Measurements from ENCODE around the gene SCAF4. TPM values are rescaled to one million over a fixed set of nuclear protein-coding genes. Genes with fewer than 3 reads are reported as not detected.

The SCAF4 gene
- total RNA-seq, 1 donor from 2014 or later, result 49.7 TPM

DNA sequence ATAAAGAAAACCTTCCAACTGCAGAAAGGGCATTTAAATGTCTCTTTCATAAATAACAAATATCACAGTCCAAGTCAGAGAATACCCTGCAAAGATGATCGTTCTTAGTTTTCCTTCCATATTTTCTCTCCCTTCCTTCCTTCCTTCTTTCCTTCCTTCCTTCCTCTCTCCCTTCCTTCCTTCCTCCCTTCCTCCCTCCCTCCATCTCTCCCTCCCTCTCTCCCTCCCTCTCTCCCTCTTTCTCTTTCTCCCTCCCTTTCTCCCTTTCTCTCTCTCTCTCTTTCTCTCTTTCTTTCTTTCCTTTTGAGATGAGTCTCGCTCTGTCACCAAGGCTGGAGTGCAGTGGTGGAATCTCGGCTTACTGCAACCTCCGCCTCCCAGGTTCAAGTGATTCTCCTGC, 29.0 kb upstream of the SCAF4 start:
- TF ChIP-seq, protein P1, sequence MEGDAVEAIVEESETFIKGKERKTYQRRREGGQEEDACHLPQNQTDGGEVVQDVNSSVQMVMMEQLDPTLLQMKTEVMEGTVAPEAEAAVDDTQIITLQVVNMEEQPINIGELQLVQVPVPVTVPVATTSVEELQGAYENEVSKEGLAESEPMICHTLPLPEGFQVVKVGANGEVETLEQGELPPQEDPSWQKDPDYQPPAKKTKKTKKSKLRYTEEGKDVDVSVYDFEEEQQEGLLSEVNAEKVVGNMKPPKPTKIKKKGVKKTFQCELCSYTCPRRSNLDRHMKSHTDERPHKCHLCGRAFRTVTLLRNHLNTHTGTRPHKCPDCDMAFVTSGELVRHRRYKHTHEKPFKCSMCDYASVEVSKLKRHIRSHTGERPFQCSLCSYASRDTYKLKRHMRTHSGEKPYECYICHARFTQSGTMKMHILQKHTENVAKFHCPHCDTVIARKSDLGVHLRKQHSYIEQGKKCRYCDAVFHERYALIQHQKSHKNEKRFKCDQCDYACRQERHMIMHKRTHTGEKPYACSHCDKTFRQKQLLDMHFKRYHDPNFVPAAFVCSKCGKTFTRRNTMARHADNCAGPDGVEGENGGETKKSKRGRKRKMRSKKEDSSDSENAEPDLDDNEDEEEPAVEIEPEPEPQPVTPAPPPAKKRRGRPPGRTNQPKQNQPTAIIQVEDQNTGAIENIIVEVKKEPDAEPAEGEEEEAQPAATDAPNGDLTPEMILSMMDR (IDR thresholded peaks at IDR 0.05; ENCODE audit: unreplicated experiment), result no peak
- peaks cover 2% of the 10 kb centered on the region for H3K27me3 Mint-ChIP-seq (ENCODE audit: unreplicated experiment)
- H3K36me3 Mint-ChIP-seq (ENCODE audit: low read depth, unreplicated experiment), result peaks cover 6% of the 10 kb centered on the region
- H3K4me3 Mint-ChIP-seq (ENCODE audit: unreplicated experiment), result no peak overlapping the region
- DNase-seq (ENCODE audit: low spot score), result no peak
- peaks cover 5% of the 10 kb centered on the region for H3K9me3 Mint-ChIP-seq (ENCODE audit: unreplicated experiment)
- H3K27ac Mint-ChIP-seq (ENCODE audit: unreplicated experiment), result no peak overlapping the region
- H3K4me1 Mint-ChIP-seq (ENCODE audit: unreplicated experiment), result no peaks in the 10 kb centered on the region

DNA sequence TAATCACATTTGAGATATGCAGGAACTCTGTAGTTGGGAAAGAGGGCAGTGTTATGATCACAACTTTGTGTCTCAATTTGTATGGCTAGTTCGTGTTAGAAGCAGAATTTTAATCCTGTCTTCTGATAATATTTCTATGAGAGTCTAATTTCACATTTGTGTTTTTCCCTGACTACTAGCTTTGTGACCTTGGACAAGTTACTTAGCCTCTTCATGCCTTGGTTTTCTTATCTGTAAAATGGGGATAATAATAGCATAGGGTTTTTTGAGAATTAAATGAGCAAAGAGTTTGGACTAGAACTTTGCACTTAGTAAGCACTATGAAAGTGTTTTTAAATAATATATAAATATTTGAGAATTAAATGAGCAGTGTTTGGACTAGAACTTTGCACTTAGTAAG, 24.9 kb upstream of the SCAF4 start:
- no peak overlapping the region for H3K4me3 Mint-ChIP-seq (ENCODE audit: unreplicated experiment)
- no peaks in the 10 kb centered on the region for H3K4me1 Mint-ChIP-seq (ENCODE audit: unreplicated experiment)
- no peaks in the 10 kb centered on the region for H3K36me3 Mint-ChIP-seq (ENCODE audit: low read depth, unreplicated experiment)
- no peak for DNase-seq (ENCODE audit: low spot score)
- no peaks in the 10 kb centered on the region for H3K9me3 Mint-ChIP-seq (ENCODE audit: unreplicated experiment)
- H3K27me3 Mint-ChIP-seq (ENCODE audit: unreplicated experiment), result no peaks in the 10 kb centered on the region
- no peak overlapping the region for H3K27ac Mint-ChIP-seq (ENCODE audit: unreplicated experiment)
- TF ChIP-seq, protein P1 (IDR thresholded peaks at IDR 0.05; ENCODE audit: unreplicated experiment), result no peak

DNA sequence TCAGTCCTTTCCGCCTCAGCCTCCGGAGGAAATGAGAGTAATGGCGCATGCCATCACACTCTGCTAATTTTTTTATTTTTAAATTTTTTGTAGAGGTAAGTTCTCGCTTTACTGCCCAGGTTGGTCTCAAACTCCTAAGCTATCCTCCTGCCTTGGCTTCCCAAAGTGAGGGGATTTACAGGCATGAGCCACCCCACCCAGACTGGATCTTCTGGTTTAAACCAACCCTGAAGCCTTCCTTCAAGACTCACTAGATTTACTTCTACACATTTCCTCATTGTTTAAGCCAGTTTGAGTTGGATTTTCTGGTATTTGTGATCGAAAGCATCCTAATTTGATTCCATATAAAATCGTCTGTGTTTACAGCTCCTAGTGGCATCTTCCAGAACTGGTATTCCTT, 23.1 kb upstream of the SCAF4 start:
- Mint-ChIP-seq H3K4me3 (ENCODE audit: unreplicated experiment) (no peak overlapping the region), H3K4me1 (ENCODE audit: unreplicated experiment) (no peaks in the 10 kb centered on the region), H3K36me3 (ENCODE audit: low read depth, unreplicated experiment) (no peaks in the 10 kb centered on the region), H3K27me3 (ENCODE audit: unreplicated experiment) (no peaks in the 10 kb centered on the region), H3K9me3 (ENCODE audit: unreplicated experiment) (no peaks in the 10 kb centered on the region), H3K27ac (ENCODE audit: unreplicated experiment) (no peak overlapping the region)
- TF ChIP-seq, protein P1 (IDR thresholded peaks at IDR 0.05; ENCODE audit: unreplicated experiment), result no peak
- no peak for DNase-seq (ENCODE audit: low spot score)

DNA sequence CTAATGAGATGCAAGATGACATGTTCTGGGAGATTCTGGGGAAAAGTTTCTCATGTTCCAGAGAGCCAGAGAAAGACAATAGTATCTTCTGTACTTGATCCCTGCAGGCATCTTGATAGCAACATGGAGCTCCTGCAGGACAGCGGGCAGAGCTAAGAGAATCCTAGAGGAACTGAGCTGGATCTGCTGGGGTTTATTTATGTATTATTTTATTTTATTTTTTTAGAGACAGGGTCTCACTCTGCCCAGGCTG, 22.7 kb upstream of the SCAF4 start:
- Mint-ChIP-seq H3K27me3 (ENCODE audit: unreplicated experiment) (no peaks in the 10 kb centered on the region), H3K27ac (ENCODE audit: unreplicated experiment) (no peak overlapping the region), H3K36me3 (ENCODE audit: low read depth, unreplicated experiment) (no peaks in the 10 kb centered on the region), H3K4me3 (ENCODE audit: unreplicated experiment) (no peak overlapping the region), H3K9me3 (ENCODE audit: unreplicated experiment) (no peaks in the 10 kb centered on the region), H3K4me1 (ENCODE audit: unreplicated experiment) (no peaks in the 10 kb centered on the region)
- TF ChIP-seq, protein P1 (IDR thresholded peaks at IDR 0.05; ENCODE audit: unreplicated experiment), result no peak
- DNase-seq (ENCODE audit: low spot score), result no peak

DNA sequence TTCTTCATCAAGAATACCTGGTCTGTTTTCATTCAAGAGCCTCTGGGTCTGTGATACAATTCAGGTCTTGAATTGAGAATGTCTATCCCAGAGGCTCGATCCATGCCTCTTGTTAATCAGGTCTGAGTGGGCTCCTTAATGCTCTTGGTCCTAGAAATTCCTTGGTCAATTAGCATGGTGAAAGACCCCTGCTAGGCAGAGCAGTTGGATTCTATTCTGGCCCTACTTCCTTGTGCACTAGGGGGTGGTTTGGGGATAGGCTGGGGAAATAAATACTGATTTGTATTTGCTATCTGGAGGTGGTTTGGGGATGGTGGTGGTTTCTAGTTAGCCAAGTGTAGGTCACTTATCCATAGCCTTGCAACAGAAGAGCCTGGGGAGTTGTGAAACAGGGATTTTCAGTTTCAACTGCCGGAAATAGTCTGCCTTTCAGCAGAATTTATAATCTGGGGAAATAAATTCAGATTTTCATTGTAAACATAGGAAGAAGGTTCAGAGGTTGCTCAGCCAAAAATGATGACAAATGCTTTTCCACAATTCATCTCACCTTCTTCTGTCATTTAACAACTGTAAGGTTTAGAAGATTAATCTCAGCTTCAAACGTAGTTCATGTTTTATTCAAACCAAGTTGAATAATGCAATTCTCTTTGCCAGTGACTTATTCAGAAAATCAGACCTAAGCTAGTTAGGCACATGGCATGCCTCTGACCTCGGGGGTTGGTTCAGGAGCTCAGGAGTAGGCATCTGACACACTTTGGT, 22.2 kb upstream of the SCAF4 start:
- Mint-ChIP-seq H3K4me1 (ENCODE audit: unreplicated experiment) (no peaks in the 10 kb centered on the region), H3K27me3 (ENCODE audit: unreplicated experiment) (no peaks in the 10 kb centered on the region), H3K4me3 (ENCODE audit: unreplicated experiment) (no peak overlapping the region), H3K9me3 (ENCODE audit: unreplicated experiment) (no peaks in the 10 kb centered on the region), H3K27ac (ENCODE audit: unreplicated experiment) (no peak overlapping the region), H3K36me3 (ENCODE audit: low read depth, unreplicated experiment) (no peaks in the 10 kb centered on the region)
- no peak for DNase-seq (ENCODE audit: low spot score)
- TF ChIP-seq, protein P1 (IDR thresholded peaks at IDR 0.05; ENCODE audit: unreplicated experiment), result no peak

Measured in endothelial cell (in vitro differentiated cells).